HCT116 (cell line): ENCODE data around the gene SORCS2. TPM values are rescaled to one million over a fixed set of nuclear protein-coding genes. Genes with fewer than 3 reads are reported as not detected.

Experiments
- ATAC-seq: fragments of 200-7000 bp; cut with Tn5 transposase; 2 replicates; pipeline ENCODE4 v1.9.1; 2020; ENCODE audit warnings: mild to moderate bottlenecking, moderate library complexity
- BruUV-seq: library from RNA; stranded (reverse); fragments of 400-500 nt; replicated peaks from 2 replicates; lab custom pipeline; 2021; lab: Mats Ljungman, UMichigan
- CTCF ChIA-PET: fragments of 300-600 bp; sonication (Branson Sonifier 250); formaldehyde crosslinking; loops from one replicate; lab custom pipeline; 2021; ENCODE audit warnings: antibody characterized with exemption; lab: Charles Lee
- POLR2A ChIA-PET: fragments of 300-600, 350-600 bp; sonication (Branson Sonifier 250); formaldehyde crosslinking; loops from one replicate; lab custom pipeline; 2021; ENCODE audit warnings: antibody characterized with exemption; lab: Charles Lee
- RAD21 ChIA-PET, 2 experiments: fragments of 300-600 bp; sonication (Branson Sonifier 250); formaldehyde crosslinking; loops; one replicate each; lab custom pipeline; 2023; ENCODE audit warnings: low total read pairs in 2 of 2; ENCODE audit not compliant: uncharacterized antibody in 2 of 2, unreplicated experiment in 2 of 2, low non-redundant PET in 1 of 2; lab: Charles Lee
- DNase-seq: peaks from one replicate; pipeline ENCODE4 v3.0.0-alpha.2; 2010; ENCODE audit warnings: low read depth, low spot score
- H2AFZ ChIP-seq: fragments of 200-600 bp; shearing (Covaris generic), sonication (generic); 2 replicates; pipeline ENCODE4 v1.6.1; 2017; ENCODE audit warnings: low read depth, mixed run types, mixed read lengths, antibody characterized with exemption, low read length; ENCODE audit not compliant: poor library complexity, severe bottlenecking
- H3K27ac ChIP-seq: 2 replicates; pipeline ENCODE4 v1.5.1; 2012; ENCODE audit warnings: low read depth, low read length
- H3K27me3 ChIP-seq: fragments of 200-600 bp; sonication (generic); 2 replicates; pipeline ENCODE4 v1.6.1; 2016; ENCODE audit warnings: mixed run types, low read length, mixed read lengths; ENCODE audit not compliant: insufficient read depth
- H3K36me3 ChIP-seq, 2 experiments: fragments of 200-500 bp in 1 of 2; fragments of 200-600 bp in 1 of 2; sonication (Bioruptor generic) in 1 of 2; sonication (generic) in 1 of 2; 2 replicates each; pipeline versions ENCODE4 v1.5.1 to v1.6.1; 2014 to 2016; ENCODE audit warnings: low read length in 2 of 2, inconsistent platforms in 1 of 2, mixed read lengths in 1 of 2, mixed run types in 1 of 2; ENCODE audit not compliant: insufficient read depth in 2 of 2, control insufficient read depth in 1 of 2
- H3K4me1 ChIP-seq, 2 experiments: fragments of 200-600 bp in 1 of 2; sonication (generic) in 1 of 2; 2 replicates each; pipeline versions ENCODE4 v1.5.1 to v1.6.1; 2012 to 2017; ENCODE audit warnings: low read length in 2 of 2, inconsistent platforms in 1 of 2, mild to moderate bottlenecking in 1 of 2, mixed read lengths in 1 of 2, mixed run types in 1 of 2, moderate library complexity in 1 of 2; ENCODE audit not compliant: insufficient read depth in 2 of 2, control insufficient read depth in 1 of 2
- H3K4me2 ChIP-seq: fragments of 200-600 bp; sonication (generic); 2 replicates; pipeline ENCODE4 v1.6.1; 2017; ENCODE audit warnings: mixed run types, low read length, mixed read lengths
- H3K4me3 ChIP-seq, 2 experiments: fragments of 200-600 bp in 1 of 2; sonication (generic) in 1 of 2; replicated peaks in 1 of 2; 2 replicates each; pipeline ENCODE4 v1.5.1; 2011 to 2016; ENCODE audit warnings: low read length in 2 of 2, control low read depth in 1 of 2, low read depth in 1 of 2, mild to moderate bottlenecking in 1 of 2, mixed read lengths in 1 of 2, mixed run types in 1 of 2
- H3K79me2 ChIP-seq: fragments of 200-600 bp; sonication (generic); 2 replicates; pipeline ENCODE4 v1.6.1; 2017; ENCODE audit warnings: mild to moderate bottlenecking, mixed run types, low read length, moderate library complexity, mixed read lengths; ENCODE audit not compliant: insufficient read depth
- H3K9ac ChIP-seq: fragments of 200-600 bp; sonication (generic); 2 replicates; pipeline ENCODE4 v1.6.1; 2016; ENCODE audit warnings: low read length, mixed read lengths
- H3K9me2 ChIP-seq: fragments of 200-600 bp; sonication (generic), shearing (Covaris generic); 2 replicates; pipeline ENCODE4 v1.6.1; 2017; ENCODE audit warnings: mixed run types, mild to moderate bottlenecking, moderate library complexity; ENCODE audit not compliant: insufficient read depth
- H3K9me3 ChIP-seq, 2 experiments: fragments of 200-500 bp in 1 of 2; fragments of 200-600 bp in 1 of 2; sonication (Bioruptor generic) in 1 of 2; sonication (generic) in 1 of 2; 2 replicates each; pipeline ENCODE4 v1.6.1; 2014 to 2017; ENCODE audit warnings: low read length in 2 of 2, mixed read lengths in 2 of 2, inconsistent platforms in 1 of 2, low read depth in 1 of 2, mild to moderate bottlenecking in 1 of 2, mixed run types in 1 of 2, moderate library complexity in 1 of 2; ENCODE audit not compliant: control insufficient read depth in 1 of 2, insufficient read depth in 1 of 2
- H4K20me1 ChIP-seq: fragments of 200-600 bp; sonication (generic), shearing (Covaris generic); 2 replicates; pipeline ENCODE4 v1.6.1; 2017; ENCODE audit warnings: mixed run types, mild to moderate bottlenecking, moderate library complexity; ENCODE audit not compliant: insufficient read depth
- CBX3 ChIP-seq: IDR thresholded peaks from 2 replicates; pipeline ENCODE4 v1.6.1; 2012; ENCODE audit warnings: low read depth
- CEBPB ChIP-seq: IDR thresholded peaks from 2 replicates; pipeline ENCODE4 v1.6.1; 2012; ENCODE audit warnings: low read depth
- ELF1 ChIP-seq: IDR thresholded peaks from 2 replicates; pipeline ENCODE4 v1.6.1; 2012; ENCODE audit warnings: low read depth, borderline replicate concordance
- FOSL1 ChIP-seq: IDR thresholded peaks from 2 replicates; pipeline ENCODE4 v1.6.1; 2012; ENCODE audit warnings: low read depth
- JUND ChIP-seq: IDR thresholded peaks from 2 replicates; pipeline ENCODE4 v1.6.1; 2012
- MAX ChIP-seq: IDR thresholded peaks from 2 replicates; pipeline ENCODE4 v1.6.1; 2012
- POLR2A ChIP-seq: IDR thresholded peaks from 2 replicates; pipeline ENCODE4 v1.7.0; 2011; ENCODE audit warnings: borderline replicate concordance; ENCODE audit not compliant: insufficient read depth, insufficient read length; ENCODE audit errors: extremely low read depth
- RAD21 ChIP-seq: IDR thresholded peaks from 2 replicates; pipeline ENCODE4 v1.6.1; 2012; ENCODE audit warnings: low read depth, mild to moderate bottlenecking
- SIN3A ChIP-seq: IDR thresholded peaks from 2 replicates; pipeline ENCODE4 v1.6.1; 2012; ENCODE audit warnings: low read depth
- SP1 ChIP-seq: IDR thresholded peaks from 2 replicates; pipeline ENCODE4 v1.6.1; 2012; ENCODE audit warnings: low read depth
- SRF ChIP-seq: IDR thresholded peaks from 2 replicates; pipeline ENCODE4 v1.6.1; 2012; ENCODE audit warnings: low read depth
- TCF7L2 ChIP-seq: IDR thresholded peaks from 2 replicates; pipeline ENCODE4 v1.7.0; 2011; ENCODE audit warnings: borderline replicate concordance, inconsistent platforms; ENCODE audit not compliant: insufficient read depth, insufficient read length; ENCODE audit errors: extremely low read depth
- YY1 ChIP-seq: IDR thresholded peaks from 2 replicates; pipeline ENCODE4 v1.6.1; 2011; ENCODE audit warnings: low read length, low read depth, moderate library complexity, mild to moderate bottlenecking; ENCODE audit not compliant: insufficient replicate concordance; ENCODE audit errors: extremely low read depth
- ZBTB33 ChIP-seq: IDR thresholded peaks from 2 replicates; pipeline ENCODE4 v1.6.1; 2011; ENCODE audit warnings: mild to moderate bottlenecking, low read length, moderate library complexity; ENCODE audit not compliant: insufficient replicate concordance; ENCODE audit errors: extremely low read depth
- ZFX ChIP-seq: fragments of 450-650 bp; IDR thresholded peaks from 2 replicates; pipeline ENCODE4 v1.6.1; 2017
- ZNF274 ChIP-seq: fragments of 200-500 bp; sonication (Bioruptor generic); IDR thresholded peaks from 2 replicates; pipeline ENCODE4 v1.6.1; 2014; ENCODE audit warnings: mild to moderate bottlenecking, low read depth, low read length, inconsistent platforms
- intact Hi-C: fragments of 100-400 bp; cut with micrococcal nuclease; formaldehyde crosslinking; loops from 2 replicates; pipeline ENCODE4 v1.10.0; 2022
- total RNA-seq: library from RNA; stranded (reverse); gene quantifications from one replicate; pipeline ENCODE4 v1.2.1, GENCODE V29; 2021; ENCODE audit not compliant: unreplicated experiment
- TF ChIP-seq, protein P1 (sequence below): IDR thresholded peaks from 2 replicates; pipeline ENCODE4 v1.6.1; 2012; ENCODE audit warnings: low read depth

SORCS2 gene
- total RNA-seq, 1 experiment from 2014 or later = 0.37 TPM

DNA sequence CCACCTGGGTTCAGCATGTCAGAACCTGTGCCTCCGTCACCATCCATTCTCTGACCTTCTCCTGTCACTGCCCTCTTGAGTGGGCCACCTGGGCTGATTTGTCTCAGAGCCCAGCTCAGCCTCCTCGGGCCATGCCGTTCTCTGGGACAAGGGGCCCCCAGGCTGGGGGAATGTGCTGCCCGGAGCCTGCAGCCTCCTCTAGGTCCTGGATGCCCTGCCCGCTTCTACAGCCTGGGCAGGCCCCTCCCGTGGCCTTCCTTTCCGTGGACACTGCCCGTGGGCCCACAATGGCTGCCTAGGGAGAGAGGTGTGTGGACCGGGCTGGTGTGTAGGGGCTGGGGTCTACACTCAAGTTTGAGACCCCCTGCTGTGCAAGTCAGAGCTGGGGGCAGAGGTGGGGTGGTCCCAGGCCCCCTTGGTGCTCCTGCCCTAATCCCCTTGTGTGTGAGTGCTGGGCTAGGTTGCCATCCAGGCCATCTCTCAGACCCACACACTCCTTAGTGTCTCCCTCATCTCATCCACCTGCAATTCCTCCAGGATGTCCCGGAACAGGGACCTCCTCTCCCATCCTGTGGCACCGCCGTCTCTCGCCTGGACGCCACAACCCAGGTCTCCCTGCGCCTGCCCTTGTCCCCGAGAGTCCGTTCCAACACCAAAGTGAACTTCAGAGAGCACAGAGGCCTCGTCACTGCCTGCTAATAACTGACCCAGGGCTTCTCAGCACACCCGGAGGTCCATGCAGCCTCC is 230.0 kb downstream of the SORCS2 start:
- H3K79me2 ChIP-seq = no peaks in the 10 kb centered on the region
- no peaks in the 10 kb centered on the region for H3K9me2 ChIP-seq
- H3K27me3 ChIP-seq = no peaks in the 10 kb centered on the region
- H3K4me1 ChIP-seq = no peaks in the 10 kb centered on the region
- no peaks in the 10 kb centered on the region for H3K36me3 ChIP-seq
- TF ChIP-seq ZNF274 (no peak), POLR2A (no peak), SP1 (no peak), RAD21 (no peak), FOSL1 (no peak)
- ChIA-PET RAD21 (no interaction called here), POLR2A (no interaction called here), CTCF (no interaction called here)
- no peak overlapping the region for H3K4me3 ChIP-seq
- H3K9ac ChIP-seq = no peak overlapping the region
- H2AFZ ChIP-seq = no peak overlapping the region
- DNase-seq (no peak), ATAC-seq (no peak; the same call in 1 of the 2 replicates)
- no peaks in the 10 kb centered on the region; a peak in 1 of 4 replicates for H3K9me3 ChIP-seq
- no peaks in the 10 kb centered on the region for H4K20me1 ChIP-seq
- H3K4me2 ChIP-seq = no peak overlapping the region
- BruUV-seq = no TSS peak
- intact Hi-C loops = no loop called here
- no peak overlapping the region for H3K27ac ChIP-seq

DNA sequence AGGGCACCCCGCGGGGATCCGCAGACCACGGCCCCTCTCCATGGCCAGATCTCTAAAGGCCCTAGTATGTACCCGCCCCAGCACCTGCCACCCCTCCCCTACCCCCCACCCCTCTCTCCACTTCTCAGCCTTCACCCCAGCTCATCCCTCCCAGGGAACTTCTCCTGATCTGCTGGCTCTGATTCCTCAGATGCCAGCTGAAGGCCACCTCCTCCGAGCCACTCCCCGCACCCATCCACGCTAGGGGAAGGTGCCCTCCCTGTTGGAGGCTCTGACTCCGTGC is 230.5 kb downstream of the SORCS2 start:
- ATAC-seq = no peak
- CTCF ChIA-PET = no interaction called here
- TF ChIP-seq SRF (no peak), ZFX (no peak), CBX3 (no peak), JUND (no peak), TCF7L2 (no peak), ZBTB33 (no peak), MAX (no peak), CEBPB (no peak), FOSL1 (no peak), YY1 (no peak), ELF1 (no peak), SIN3A (no peak)
- TF ChIP-seq, protein P1, sequence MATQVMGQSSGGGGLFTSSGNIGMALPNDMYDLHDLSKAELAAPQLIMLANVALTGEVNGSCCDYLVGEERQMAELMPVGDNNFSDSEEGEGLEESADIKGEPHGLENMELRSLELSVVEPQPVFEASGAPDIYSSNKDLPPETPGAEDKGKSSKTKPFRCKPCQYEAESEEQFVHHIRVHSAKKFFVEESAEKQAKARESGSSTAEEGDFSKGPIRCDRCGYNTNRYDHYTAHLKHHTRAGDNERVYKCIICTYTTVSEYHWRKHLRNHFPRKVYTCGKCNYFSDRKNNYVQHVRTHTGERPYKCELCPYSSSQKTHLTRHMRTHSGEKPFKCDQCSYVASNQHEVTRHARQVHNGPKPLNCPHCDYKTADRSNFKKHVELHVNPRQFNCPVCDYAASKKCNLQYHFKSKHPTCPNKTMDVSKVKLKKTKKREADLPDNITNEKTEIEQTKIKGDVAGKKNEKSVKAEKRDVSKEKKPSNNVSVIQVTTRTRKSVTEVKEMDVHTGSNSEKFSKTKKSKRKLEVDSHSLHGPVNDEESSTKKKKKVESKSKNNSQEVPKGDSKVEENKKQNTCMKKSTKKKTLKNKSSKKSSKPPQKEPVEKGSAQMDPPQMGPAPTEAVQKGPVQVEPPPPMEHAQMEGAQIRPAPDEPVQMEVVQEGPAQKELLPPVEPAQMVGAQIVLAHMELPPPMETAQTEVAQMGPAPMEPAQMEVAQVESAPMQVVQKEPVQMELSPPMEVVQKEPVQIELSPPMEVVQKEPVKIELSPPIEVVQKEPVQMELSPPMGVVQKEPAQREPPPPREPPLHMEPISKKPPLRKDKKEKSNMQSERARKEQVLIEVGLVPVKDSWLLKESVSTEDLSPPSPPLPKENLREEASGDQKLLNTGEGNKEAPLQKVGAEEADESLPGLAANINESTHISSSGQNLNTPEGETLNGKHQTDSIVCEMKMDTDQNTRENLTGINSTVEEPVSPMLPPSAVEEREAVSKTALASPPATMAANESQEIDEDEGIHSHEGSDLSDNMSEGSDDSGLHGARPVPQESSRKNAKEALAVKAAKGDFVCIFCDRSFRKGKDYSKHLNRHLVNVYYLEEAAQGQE = no peak

More for the DNA sequence above, 230.5 kb downstream of the SORCS2 start:
- Histone ChIP-seq H4K20me1 (no peaks in the 10 kb centered on the region), H3K27ac (no peak overlapping the region), H3K9ac (no peak overlapping the region), H3K9me2 (no peaks in the 10 kb centered on the region), H3K4me1 (no peaks in the 10 kb centered on the region), H3K27me3 (no peaks in the 10 kb centered on the region), H3K4me2 (no peak overlapping the region), H3K4me3 (no peak overlapping the region), H3K9me3 (no peaks in the 10 kb centered on the region; a peak in 1 of 4 replicates), H3K36me3 (no peaks in the 10 kb centered on the region), H3K79me2 (no peaks in the 10 kb centered on the region), H2AFZ (no peak overlapping the region)
- ChIA-PET POLR2A (no interaction called here), RAD21 (no interaction called here)
- no TSS peak for BruUV-seq
- no peak for DNase-seq
- intact Hi-C loops = no loop called here
